HepG2 (cell line): ENCODE measurements around the gene MAP7D3.

ENCODE experiments used
- CHD2 ChIP-seq: IDR thresholded peaks from 2 replicates; pipeline ENCODE4 v1.6.1; 2011; ENCODE audit warnings: low read depth, low read length, improper control_type of control experiment
- CHD4 ChIP-seq: fragments of 200-600 bp; sonication (generic); IDR thresholded peaks from 2 replicates; pipeline ENCODE4 v1.7.0; 2017; ENCODE audit warnings: mild to moderate bottlenecking, low read length, borderline replicate concordance
- CREB1 ChIP-seq, 2 experiments: fragments of 450-650 bp in 1 of 2; IDR thresholded peaks; 2 replicates each; pipeline ENCODE4 v1.6.1; 2016 to 2017; ENCODE audit warnings: control low read depth in 1 of 2, mild to moderate bottlenecking in 1 of 2, missing compliant biosample characterization in 1 of 2, missing genetic modification characterization in 1 of 2
- IRF2 ChIP-seq: IDR thresholded peaks from 2 replicates; pipeline ENCODE4 v1.6.1; 2018; ENCODE audit warnings: missing genetic modification reagents, missing compliant biosample characterization
- MXI1 ChIP-seq: IDR thresholded peaks from 3 replicates; pipeline ENCODE4 v1.6.1; 2012; ENCODE audit warnings: low read depth, low read length, inconsistent platforms, borderline replicate concordance
- PRPF4 ChIP-seq: fragments of 200-400 bp; formaldehyde crosslinking; IDR thresholded peaks from 2 replicates; pipeline ENCODE4 v1.6.1; 2016; ENCODE audit warnings: low read length, low read depth; ENCODE audit not compliant: poor library complexity, severe bottlenecking
- SIN3A ChIP-seq: IDR thresholded peaks from 2 replicates; pipeline ENCODE4 v1.6.1; 2011; ENCODE audit warnings: low read depth, mild to moderate bottlenecking, control low read depth, low read length, borderline replicate concordance
- SOX5 ChIP-seq: IDR thresholded peaks from 2 replicates; pipeline ENCODE4 v1.6.1; 2016; ENCODE audit warnings: borderline replicate concordance
- SRF ChIP-seq: IDR thresholded peaks from 2 replicates; pipeline ENCODE4 v1.6.1; 2011; ENCODE audit warnings: mild to moderate bottlenecking, low read depth, low read length, moderate library complexity
- ZFP36 ChIP-seq: fragments of 150-350 bp; IDR thresholded peaks from 2 replicates; pipeline ENCODE4 v1.6.1; 2018; ENCODE audit warnings: borderline replicate concordance, low read length, low read depth; ENCODE audit not compliant: partially characterized antibody
- ZNF274 ChIP-seq: sonication (generic); formaldehyde crosslinking; IDR thresholded peaks from 2 replicates; pipeline ENCODE4 v1.5.1; 2020; ENCODE audit warnings: mild to moderate bottlenecking, missing genetic modification reagents
- TF ChIP-seq, protein P1 (sequence below): IDR thresholded peaks from 2 replicates; pipeline ENCODE4 v1.6.1; 2016; ENCODE audit warnings: low read depth, missing genetic modification reagents, missing compliant biosample characterization
- TF ChIP-seq, protein P2 (sequence below): sonication (generic); formaldehyde crosslinking; IDR thresholded peaks from 2 replicates; pipeline ENCODE4 v1.4.0; 2020; ENCODE audit warnings: mild to moderate bottlenecking, missing genetic modification reagents
- TF ChIP-seq, protein P3 (sequence below): sonication (generic); formaldehyde crosslinking; IDR thresholded peaks from 2 replicates; pipeline ENCODE4 v1.4.0; 2020; ENCODE audit warnings: missing genetic modification reagents

DNA sequence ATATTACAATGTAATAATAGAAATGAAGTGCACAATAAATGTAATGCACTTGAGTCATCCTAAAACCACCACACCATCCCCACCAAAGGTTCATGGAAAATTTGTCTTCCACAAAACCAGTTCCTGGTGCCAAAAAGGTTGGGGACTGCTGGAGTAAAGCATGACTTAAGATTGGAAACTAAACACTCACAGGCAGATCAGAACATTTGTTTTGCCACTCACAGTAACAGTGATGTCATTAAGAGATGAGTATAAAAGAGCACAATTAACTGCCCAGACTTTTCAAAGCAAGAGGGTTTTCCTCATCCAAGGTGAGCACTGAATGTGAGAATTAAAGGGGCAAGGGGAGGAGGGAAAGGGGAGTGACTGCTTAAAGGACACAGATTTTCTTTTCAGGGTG is 35.6 kb downstream of the MAP7D3 start:
- TF ChIP-seq SIN3A (no peak), SOX5 (CRISPR knock-in tag) (no peak), ZNF274 (no peak), CREB1 (IDR thresholded peaks at IDR 0.05) (no peak), CREB1 (CRISPR knock-in tag; IDR thresholded peaks at IDR 0.05) (no peak), CHD2 (no peak), SRF (no peak), PRPF4 (no peak), CHD4 (no peak), MXI1 (no peak), ZFP36 (no peak), IRF2 (no peak)
- TF ChIP-seq, protein P1, sequence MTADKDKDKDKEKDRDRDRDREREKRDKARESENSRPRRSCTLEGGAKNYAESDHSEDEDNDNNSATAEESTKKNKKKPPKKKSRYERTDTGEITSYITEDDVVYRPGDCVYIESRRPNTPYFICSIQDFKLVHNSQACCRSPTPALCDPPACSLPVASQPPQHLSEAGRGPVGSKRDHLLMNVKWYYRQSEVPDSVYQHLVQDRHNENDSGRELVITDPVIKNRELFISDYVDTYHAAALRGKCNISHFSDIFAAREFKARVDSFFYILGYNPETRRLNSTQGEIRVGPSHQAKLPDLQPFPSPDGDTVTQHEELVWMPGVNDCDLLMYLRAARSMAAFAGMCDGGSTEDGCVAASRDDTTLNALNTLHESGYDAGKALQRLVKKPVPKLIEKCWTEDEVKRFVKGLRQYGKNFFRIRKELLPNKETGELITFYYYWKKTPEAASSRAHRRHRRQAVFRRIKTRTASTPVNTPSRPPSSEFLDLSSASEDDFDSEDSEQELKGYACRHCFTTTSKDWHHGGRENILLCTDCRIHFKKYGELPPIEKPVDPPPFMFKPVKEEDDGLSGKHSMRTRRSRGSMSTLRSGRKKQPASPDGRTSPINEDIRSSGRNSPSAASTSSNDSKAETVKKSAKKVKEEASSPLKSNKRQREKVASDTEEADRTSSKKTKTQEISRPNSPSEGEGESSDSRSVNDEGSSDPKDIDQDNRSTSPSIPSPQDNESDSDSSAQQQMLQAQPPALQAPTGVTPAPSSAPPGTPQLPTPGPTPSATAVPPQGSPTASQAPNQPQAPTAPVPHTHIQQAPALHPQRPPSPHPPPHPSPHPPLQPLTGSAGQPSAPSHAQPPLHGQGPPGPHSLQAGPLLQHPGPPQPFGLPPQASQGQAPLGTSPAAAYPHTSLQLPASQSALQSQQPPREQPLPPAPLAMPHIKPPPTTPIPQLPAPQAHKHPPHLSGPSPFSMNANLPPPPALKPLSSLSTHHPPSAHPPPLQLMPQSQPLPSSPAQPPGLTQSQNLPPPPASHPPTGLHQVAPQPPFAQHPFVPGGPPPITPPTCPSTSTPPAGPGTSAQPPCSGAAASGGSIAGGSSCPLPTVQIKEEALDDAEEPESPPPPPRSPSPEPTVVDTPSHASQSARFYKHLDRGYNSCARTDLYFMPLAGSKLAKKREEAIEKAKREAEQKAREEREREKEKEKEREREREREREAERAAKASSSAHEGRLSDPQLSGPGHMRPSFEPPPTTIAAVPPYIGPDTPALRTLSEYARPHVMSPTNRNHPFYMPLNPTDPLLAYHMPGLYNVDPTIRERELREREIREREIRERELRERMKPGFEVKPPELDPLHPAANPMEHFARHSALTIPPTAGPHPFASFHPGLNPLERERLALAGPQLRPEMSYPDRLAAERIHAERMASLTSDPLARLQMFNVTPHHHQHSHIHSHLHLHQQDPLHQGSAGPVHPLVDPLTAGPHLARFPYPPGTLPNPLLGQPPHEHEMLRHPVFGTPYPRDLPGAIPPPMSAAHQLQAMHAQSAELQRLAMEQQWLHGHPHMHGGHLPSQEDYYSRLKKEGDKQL, result no peak
- TF ChIP-seq, protein P2, sequence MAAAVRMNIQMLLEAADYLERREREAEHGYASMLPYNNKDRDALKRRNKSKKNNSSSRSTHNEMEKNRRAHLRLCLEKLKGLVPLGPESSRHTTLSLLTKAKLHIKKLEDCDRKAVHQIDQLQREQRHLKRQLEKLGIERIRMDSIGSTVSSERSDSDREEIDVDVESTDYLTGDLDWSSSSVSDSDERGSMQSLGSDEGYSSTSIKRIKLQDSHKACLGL (CRISPR knock-in tag), result no peak
- TF ChIP-seq, protein P3, sequence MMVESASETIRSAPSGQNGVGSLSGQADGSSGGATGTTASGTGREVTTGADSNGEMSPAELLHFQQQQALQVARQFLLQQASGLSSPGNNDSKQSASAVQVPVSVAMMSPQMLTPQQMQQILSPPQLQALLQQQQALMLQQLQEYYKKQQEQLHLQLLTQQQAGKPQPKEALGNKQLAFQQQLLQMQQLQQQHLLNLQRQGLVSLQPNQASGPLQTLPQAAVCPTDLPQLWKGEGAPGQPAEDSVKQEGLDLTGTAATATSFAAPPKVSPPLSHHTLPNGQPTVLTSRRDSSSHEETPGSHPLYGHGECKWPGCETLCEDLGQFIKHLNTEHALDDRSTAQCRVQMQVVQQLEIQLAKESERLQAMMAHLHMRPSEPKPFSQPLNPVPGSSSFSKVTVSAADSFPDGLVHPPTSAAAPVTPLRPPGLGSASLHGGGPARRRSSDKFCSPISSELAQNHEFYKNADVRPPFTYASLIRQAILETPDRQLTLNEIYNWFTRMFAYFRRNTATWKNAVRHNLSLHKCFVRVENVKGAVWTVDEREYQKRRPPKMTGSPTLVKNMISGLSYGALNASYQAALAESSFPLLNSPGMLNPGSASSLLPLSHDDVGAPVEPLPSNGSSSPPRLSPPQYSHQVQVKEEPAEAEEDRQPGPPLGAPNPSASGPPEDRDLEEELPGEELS (CRISPR knock-in tag), result no peak
